Measurements from ENCODE around the gene HAPLN2.

The HAPLN2 gene

GRCh38 chr1:156670359-156670758 lies 51.1 kb downstream of the HAPLN2 start:
- no peak for TF ChIP-seq CTCF (IDR thresholded peaks at IDR 0.05; ENCODE audit: insufficient read depth, low read length, missing control alignments)
- ChIA-PET CTCF (interaction anchor here (0.8 to 49.8 kb wide), 6 partner anchors 11 to 47 kb away, joined by 3 to 2951 read pairs (median 169); partner anchors contain the start of genes CRABP2, ISG20L2 and METTL25B), POLR2A (no interaction called here)
- no peak overlapping the region for H3K4me3 ChIP-seq (ENCODE audit: low read depth, low read length)
- no peak for DNase-seq (ENCODE audit: low read depth, low spot score)

- TF ChIP-seq CTCF (IDR thresholded peaks at IDR 0.05; ENCODE audit: insufficient read depth, low read length, missing control alignments), result no peak
- no peak for DNase-seq (ENCODE audit: low read depth, low spot score)
- no peak overlapping the region for H3K4me3 ChIP-seq (ENCODE audit: low read depth, low read length)
- ChIA-PET CTCF (interaction anchor here (1.1 to 49.8 kb wide), 5 partner anchors 12 to 47 kb away, joined by 4 to 2951 read pairs (median 332); partner anchors contain the start of genes CRABP2, ISG20L2 and METTL25B), POLR2A (no interaction called here)
Observed at GRCh38 chr1:156670791-156671190, 51.6 kb downstream of the HAPLN2 start.

- POLR2A ChIA-PET, result no interaction called here
- no peak for TF ChIP-seq CTCF (IDR thresholded peaks at IDR 0.05; ENCODE audit: insufficient read depth, low read length, missing control alignments)
- CTCF ChIA-PET, result interaction anchor here (1.8 to 49.8 kb wide), 4 partner anchors 13 to 46 kb away, joined by 6 to 2951 read pairs (median 419); partner anchors contain the start of genes CRABP2, ISG20L2 and METTL25B
- no peak overlapping the region for H3K4me3 ChIP-seq (ENCODE audit: low read depth, low read length)
- DNase-seq (ENCODE audit: low read depth, low spot score), result no peak
Observed at GRCh38 chr1:156671804-156672203, 52.6 kb downstream of the HAPLN2 start.

- H3K4me3 ChIP-seq (ENCODE audit: low read depth, low read length), result no peak overlapping the region
- POLR2A ChIA-PET, result no interaction called here
Observed at GRCh38 chr1:156673387-156674121, 54.3 kb downstream of the HAPLN2 start.

More at GRCh38 chr1:156673387-156674121, 54.3 kb downstream of the HAPLN2 start:
- TF ChIP-seq CTCF (IDR thresholded peaks at IDR 0.05; ENCODE audit: insufficient read depth, low read length, missing control alignments), result no peak
- DNase-seq (ENCODE audit: low read depth, low spot score), result no peak
- CTCF ChIA-PET, result interaction anchor here (1.0 to 49.8 kb wide), 5 partner anchors 9 to 47 kb away, joined by 6 to 2951 read pairs (median 341); partner anchors contain the start of genes CRABP2, ISG20L2 and METTL25B
